Smooth muscle cell of the coronary artery (primary cell): ENCODE data around the gene S100A2. TPM values are rescaled to one million over a fixed set of nuclear protein-coding genes. Genes with fewer than 3 reads are reported as not detected.

Experiments used
- total RNA-seq: library from RNA; depleted of rRNA; stranded (reverse); fragments of >200 nt; gene quantifications from 2 replicates; pipeline ENCODE4 v1.2.3, GENCODE V29; 2014; ENCODE audit warnings: low replicate concordance

The S100A2 gene
- 1.1 and 3.5 TPM in 2 replicates for total RNA-seq

DNA sequence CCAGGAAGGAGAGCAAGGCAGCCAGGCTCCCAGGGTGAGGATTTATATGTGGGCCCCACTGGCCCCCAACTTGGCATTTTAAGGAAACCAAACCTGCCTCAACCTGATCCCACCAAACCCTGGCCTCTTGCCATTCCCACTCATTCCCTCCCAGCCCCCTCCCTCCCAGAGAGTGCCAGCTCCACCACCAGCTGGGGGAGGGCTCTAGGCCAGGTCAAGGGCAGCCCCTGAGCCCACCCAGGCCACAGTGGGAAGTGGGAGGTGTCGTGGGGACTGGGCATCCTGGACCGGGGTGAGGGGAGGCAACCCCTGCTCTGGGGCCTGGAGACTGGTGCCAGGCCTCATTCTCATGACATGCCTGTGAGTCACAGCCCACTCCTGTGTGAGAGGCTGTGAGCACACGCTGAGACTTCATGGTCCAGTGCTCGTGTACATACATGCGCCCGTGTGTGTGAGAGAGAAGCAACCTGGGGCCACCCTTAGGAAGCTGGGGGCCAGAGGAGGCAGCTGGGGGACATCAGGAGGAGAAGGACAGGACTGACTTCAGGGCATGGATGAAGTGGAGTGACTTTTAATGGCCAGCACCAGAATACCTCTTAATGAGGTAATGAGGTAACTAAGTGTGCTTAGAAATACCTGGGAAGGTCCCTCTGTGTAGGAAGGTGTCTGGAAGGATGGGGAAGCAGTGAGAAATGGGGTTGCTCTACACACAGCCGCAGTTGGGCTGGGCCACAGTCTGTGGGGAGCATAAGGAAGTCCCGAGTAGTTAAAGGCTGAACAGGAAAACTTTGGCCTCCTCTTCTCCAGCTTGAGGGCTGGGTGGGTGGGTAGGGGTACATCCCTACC, at the start of gene S100A2:
S100A2 (minus strand) TSS at position 316 of the 846 bp plus-strand sequence. CDS start 1,967 bp downstream, outside the sequence.

DNA sequence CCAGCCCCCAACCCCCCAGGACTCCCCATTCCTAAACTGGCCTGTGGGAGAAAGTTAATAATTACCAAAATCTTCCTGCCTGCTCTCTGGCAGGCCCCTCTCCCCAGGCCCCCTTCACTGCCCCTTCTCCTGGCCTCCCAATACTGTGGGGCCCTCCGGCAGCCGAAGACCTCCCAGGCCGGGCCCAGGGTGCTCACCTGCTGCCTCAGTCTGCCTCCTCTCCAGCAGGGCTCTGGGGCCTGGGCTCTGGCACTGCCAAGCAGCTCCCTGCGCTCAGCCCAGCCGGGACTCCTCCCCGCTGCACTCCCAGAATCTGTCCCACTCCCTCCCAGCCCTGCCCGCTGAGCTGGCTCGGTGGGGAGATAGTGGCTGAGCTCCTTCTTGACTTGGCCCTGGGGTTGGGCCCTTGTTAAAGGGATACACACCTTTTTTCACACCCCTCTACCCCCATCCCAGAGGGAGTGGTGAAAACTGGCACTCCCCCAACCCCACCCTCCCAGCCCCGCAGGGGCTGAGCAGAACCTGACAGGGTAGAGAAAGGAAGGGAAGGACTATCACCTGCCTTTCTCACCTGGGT, 47.2 kb upstream of the S100A2 start, which contains the start of gene S100A16:
S100A16 (minus strand) TSS at position 383 of the 577 bp plus-strand sequence. CDS start 4,986 bp downstream, outside the sequence.

DNA sequence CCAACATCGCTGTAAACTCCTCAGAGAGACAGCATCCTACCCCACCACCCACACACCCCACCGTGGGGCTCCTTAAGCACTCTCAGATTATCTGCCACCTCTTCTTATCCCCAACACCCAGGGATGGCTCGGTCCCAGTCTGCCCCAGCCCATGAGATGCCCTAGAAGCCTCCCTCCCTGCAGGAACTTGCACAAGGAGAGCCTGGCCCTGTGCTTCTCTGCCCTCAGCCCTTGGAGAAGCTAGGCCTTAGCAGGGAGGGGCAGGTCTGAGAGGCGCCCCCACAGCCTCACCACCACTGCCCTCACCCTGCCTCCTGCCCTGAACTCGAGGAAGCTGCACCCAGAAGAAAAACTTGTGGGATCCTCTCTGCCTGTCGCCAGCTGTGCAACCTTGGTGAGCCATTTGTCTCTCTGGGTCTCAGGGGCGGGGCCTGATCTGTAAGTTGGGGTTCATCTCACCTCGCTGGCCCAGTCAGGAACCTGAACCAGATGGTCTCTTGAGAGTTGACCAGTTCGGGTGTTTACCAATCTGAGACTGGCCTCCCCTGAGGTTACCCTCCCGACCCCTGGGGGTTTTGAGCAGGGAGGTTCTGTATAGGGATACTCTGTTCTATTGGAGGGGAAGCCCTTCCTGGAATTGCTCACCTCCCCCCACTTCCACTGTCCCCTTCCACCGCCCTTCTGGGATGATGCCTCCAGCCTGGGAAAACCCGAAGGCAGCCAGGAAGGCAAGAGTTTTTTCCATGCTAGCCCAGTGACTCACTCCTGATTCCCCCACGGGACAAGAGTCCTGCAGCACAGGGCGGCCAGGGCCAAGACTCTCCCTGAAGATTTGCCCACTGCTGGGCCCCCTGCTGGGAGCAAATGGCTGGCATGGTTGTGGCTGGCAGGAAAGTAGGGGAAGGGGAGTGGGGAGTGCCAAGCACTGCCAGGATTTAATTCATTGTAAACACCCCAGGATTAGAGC, 16.6 kb downstream of the S100A2 start, which contains the start of gene S100A3:
S100A3 (minus strand) TSS at position 537 of the 967 bp plus-strand sequence. CDS start 773 bp downstream, outside the sequence.

DNA sequence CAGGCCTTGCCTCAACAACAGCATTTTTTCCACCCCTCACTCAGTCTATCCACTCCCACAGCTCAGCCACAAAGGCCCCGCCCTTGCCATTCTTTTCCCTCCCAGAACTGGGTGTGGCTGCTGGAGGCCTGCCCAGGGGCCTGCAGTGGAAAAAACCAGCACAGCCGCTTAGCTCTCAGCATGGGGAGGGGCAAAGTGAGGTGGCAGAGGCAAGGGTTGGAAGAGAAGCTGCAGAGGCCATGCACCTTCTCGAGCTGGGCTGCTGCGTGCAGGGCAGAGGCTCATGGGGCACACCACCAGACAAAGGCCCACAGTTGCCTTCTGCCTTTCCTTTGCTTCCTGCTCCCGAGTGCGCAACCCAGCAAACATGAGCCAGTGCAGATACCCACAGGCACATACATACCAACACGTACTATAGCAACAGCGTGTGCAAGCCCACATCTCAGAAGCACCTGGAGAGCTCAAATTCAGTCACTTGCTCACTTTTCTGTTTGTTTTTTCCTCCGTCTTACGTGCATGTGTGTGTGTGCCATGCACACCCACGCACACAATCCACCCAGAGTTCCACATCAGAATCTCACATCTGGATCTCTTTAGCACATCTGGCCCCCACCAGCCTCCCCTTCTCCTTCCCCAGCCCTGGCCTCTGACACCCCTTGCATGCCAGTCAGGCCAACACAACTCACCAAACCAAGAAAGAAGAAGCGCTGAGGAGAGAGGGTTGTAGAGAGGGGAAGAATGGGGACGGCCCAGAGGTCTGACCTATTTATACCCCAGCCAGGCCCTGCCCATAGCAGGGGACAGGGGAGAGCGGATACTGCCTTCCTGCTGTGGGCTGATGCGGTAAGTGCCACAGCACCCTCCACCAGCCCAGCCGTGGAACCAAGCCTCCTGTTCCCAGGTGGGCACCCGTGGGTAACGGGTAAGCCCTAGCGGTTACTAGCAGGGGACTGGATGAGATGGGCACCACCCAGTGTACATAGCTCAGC, 20.3 kb downstream of the S100A2 start, which contains the start of gene S100A4:
S100A4 (minus strand) TSS at position 740 of the 989 bp plus-strand sequence. CDS start 1,012 bp downstream, outside the sequence.

DNA sequence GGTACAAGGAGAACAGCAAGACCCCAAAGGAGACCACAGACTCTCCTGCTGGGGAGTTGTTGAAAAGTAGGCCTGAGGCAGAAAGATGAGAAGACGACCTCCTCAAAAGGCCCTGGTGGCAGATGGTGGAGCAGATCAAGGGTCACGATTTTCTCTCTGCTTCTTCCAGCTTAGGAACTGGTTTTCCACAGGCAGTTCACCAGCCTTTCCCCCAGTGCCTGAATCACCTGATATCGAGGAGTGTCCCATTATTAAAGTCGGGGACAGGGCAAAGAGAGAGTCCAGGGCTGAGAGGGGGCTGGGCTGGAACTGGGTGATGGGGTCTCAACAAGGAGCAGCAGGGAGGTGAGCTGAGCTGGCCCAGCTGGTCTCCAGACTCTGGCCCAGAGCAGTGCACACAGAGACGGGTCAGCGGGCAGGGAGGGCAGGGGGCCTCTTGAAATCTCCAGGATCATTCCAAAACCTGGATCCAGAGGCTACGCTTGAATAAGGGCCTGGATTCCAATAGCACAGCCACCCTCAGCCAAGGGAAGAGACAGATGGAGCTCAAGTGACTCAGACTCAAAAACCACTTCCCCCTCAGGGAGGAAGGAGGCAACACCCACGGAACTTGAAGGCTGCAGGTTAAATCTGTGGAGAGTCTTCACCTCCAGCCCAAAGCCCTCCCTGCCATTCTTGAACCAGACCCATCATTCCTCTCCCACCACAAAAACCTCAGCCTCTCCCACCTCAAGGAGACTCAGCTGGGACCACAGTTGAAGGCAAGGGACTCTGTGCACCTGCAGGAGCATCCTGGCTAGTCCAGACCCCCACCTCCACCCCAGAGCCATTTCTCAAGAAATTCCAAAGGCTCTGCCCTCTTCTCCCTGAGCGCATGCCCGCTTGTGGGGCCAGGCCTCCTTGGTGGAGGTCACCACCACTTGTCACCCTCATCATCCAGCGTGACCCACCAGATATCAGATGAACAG, 25.0 kb downstream of the S100A2 start, which contains the start of gene S100A5:
S100A5 (minus strand) TSS at position 541 of the 968 bp plus-strand sequence. CDS start 743 bp downstream, outside the sequence.

DNA sequence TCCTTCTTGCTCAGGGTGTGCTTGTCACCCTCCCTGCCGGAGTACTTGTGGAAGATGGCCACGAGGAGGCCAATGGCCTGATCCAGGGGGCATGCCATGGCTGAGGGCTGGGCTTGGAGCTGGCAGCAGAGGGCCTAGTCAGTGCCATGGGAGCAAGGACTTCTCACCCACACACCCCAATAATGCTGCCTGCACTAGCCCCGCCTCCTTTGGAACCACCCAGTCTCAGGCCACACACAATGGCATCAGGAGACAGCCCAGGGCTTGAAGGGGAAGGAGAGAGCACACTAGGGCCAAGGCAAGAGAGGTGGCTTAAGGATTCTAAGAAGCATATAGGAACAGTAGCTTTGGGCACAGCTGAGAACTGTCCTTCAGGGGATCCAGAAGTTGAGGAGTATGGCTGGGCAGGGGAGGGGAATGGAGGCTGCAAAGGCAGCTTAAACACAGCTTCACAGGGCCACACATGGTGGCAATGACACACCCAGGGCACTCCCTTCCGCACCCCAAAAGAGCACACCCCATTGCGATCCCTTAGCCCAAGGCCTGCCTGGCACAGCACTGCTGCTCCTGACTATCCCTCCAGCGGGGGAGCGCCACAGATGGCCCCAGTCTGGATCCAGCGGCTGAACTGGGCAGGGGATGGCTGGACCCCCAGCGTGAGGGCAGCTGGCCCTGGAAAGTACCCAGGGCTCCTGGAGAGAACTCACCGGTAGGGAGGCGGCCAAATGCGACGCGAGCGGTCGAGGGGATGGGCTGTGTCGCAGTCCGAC, 30.2 kb downstream of the S100A2 start, which contains the start of gene S100A6:
S100A6 (minus strand) TSS at position 750 of the 770 bp plus-strand sequence; CDS start at position 98, 652 bp downstream.

Other genes starting within 250 kb of the S100A2 start
- gene PGLYRP4, start 217.0 kb downstream of the S100A2 start, total RNA-seq = not detected in 2 replicates
- not detected in 2 replicates for gene S100A9, start 208.0 kb downstream of the S100A2 start, total RNA-seq
- gene S100A12, start 190.2 kb downstream of the S100A2 start, total RNA-seq = not detected in 2 replicates
- gene S100A8, start 174.8 kb downstream of the S100A2 start, total RNA-seq = not detected in 2 replicates
- not detected in 2 replicates for gene S100A7A, start 149.3 kb downstream of the S100A2 start, total RNA-seq
- gene S100A7, start 105.2 kb downstream of the S100A2 start, total RNA-seq = not detected in 2 replicates
- 1,802 and 2,597 TPM in 2 replicates for gene S100A6, start 29.9 kb downstream of the S100A2 start, total RNA-seq
- not detected in 2 replicates for gene S100A5, start 24.9 kb downstream of the S100A2 start, total RNA-seq
- 109 and 280 TPM in 2 replicates for gene S100A4, start 20.0 kb downstream of the S100A2 start, total RNA-seq
- 5.0 and 7.3 TPM in 2 replicates for gene S100A3, start 16.6 kb downstream of the S100A2 start, total RNA-seq
- gene S100A16, start 47.3 kb upstream of the S100A2 start, total RNA-seq = 98.3 and 375 TPM in 2 replicates
- 0.12 and 0.30 TPM in 2 replicates for gene S100A14, start 50.5 kb upstream of the S100A2 start, total RNA-seq
- gene S100A13, start 61.7 kb upstream of the S100A2 start, total RNA-seq = 168 and 173 TPM in 2 replicates
- 0.23 TPM in 1 of 2 replicates, not detected in the other for gene S100A1, start 62.6 kb upstream of the S100A2 start, total RNA-seq
- 22.7 and 27.4 TPM in 2 replicates for gene CHTOP, start 68.2 kb upstream of the S100A2 start, total RNA-seq
- gene SNAPIN, start 92.9 kb upstream of the S100A2 start, total RNA-seq = 26.4 and 55.4 TPM in 2 replicates
- gene ILF2, start 105.1 kb upstream of the S100A2 start, total RNA-seq = 126 and 196 TPM in 2 replicates
- gene NPR1, start 112.8 kb upstream of the S100A2 start, total RNA-seq = 0.08 and 19.8 TPM in 2 replicates
- gene INTS3, start 162.2 kb upstream of the S100A2 start, total RNA-seq = 17.9 and 23.9 TPM in 2 replicates
- gene SLC27A3, start 209.6 kb upstream of the S100A2 start, total RNA-seq = 4.4 and 38.0 TPM in 2 replicates